Natural killer cell treated with Interleukin-12 subunit alpha and Interleukin-12 subunit beta and Interleukin-15 and Interleukin-18, amount 100 ng/mL, for 72 hours (primary cell): Measurements from ENCODE around the gene PCBP3. TPM values are rescaled to one million over a fixed set of nuclear protein-coding genes. Genes with fewer than 3 reads are reported as not detected.
"Not testable (repeated sequence)": the region's sequence is repeated elsewhere in the genome, so short reads cannot be mapped to it uniquely, and the experiment has no call there.

ENCODE experiments used
- ATAC-seq, 2 donors: fragments of 150-1000 bp; cut with Tn5 transposase in 1 of 2; sonication (Bioruptor Pico), chemical (Tn5 transposase) in 1 of 2; 2 replicates each; pipeline ENCODE4 v1.10.0; 2021
- DNase-seq: peaks from one replicate; pipeline ENCODE4 v3.0.0; 2022; ENCODE audit warnings: low spot score
- H3K27ac Mint-ChIP-seq, 2 donors: 1 replicate in 1 of 2; 2 replicates in 1 of 2; pipeline ENCODE4 v1.8.0; 2022; ENCODE audit warnings: mixed read lengths in 2 of 2, mild to moderate bottlenecking in 1 of 2, moderate library complexity in 1 of 2
- H3K27me3 Mint-ChIP-seq, 2 donors: 1 replicate in 1 of 2; 2 replicates in 1 of 2; pipeline ENCODE4 v1.8.0; 2022; ENCODE audit warnings: mixed read lengths in 2 of 2
- H3K36me3 Mint-ChIP-seq: one replicate; pipeline ENCODE4 v1.8.0; 2022; ENCODE audit warnings: mixed read lengths
- H3K4me1 Mint-ChIP-seq, 2 donors: 1 replicate in 1 of 2; 2 replicates in 1 of 2; pipeline ENCODE4 v1.8.0; 2022; ENCODE audit warnings: low read depth in 2 of 2, mixed read lengths in 2 of 2, mild to moderate bottlenecking in 1 of 2
- H3K4me3 Mint-ChIP-seq: one replicate; pipeline ENCODE4 v1.8.0; 2022; ENCODE audit warnings: mixed read lengths
- H3K9me3 Mint-ChIP-seq: 2 replicates; pipeline ENCODE4 v1.8.0; 2022; ENCODE audit warnings: mixed read lengths
- total RNA-seq, 2 donors: library from RNA; stranded (reverse); gene quantifications; one replicate each; pipeline ENCODE4 v1.2.3, GENCODE V29; 2022

The PCBP3 gene
- total RNA-seq, 2 donors from 2014 or later = 0.43 to 1.4 TPM

DNA sequence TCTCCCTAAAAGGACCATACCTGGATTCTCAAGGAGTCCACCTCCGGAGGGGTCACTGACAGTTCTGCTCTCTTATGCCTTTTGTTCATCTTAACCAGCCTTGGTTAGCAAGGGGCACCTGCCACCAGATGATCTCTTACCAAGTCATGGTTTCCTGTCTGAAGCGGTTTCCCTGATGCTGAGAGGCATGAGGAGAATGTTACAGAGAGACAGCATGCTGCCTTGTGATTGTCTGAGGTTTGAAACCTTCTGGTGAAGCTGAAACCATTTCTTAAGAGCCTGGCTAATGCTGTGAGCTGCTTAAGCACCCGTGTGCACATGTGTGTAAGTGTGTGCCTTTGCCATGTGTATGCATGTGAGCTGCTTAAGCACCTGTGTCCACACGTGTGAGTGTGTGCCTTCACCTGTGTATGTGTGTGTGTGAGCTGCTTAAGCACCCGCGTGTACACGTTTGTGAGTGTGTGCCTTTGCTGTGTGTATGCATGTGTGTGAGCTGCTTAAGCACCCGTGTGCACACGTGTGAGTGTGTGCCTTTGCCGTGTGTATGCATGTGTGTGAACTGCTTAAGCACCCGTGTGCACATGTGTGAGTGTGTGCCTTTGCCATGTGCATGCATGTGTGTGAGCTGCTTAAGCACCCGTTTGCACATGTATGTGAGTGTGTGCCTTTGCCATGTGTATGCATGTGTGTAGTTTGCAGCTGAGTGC is 201.7 kb downstream of the PCBP3 start:
- no peak for DNase-seq
- peaks cover 24 to 56% of the 10 kb centered on the region in 2 donors for H3K27me3 Mint-ChIP-seq

DNA sequence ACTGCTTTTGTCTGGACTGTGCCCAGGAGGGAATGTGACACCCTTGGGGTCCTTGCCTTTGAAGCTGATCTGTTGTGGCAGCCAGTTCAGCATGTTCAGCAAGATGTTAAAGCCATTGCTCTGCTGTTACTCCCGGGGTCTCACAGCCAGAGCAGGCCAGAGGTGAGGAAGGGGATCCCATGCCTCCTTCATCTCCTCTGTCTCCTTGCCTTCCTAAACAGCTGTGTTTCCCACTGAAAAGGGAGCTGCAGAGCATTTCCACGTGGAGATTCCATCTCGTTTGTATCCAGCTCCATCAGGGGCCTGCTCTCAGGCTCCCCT is 202.2 kb downstream of the PCBP3 start:
- H3K27ac Mint-ChIP-seq = no peak overlapping the region
- no peak for ATAC-seq
- H3K9me3 Mint-ChIP-seq = peaks cover 7% of the 10 kb centered on the region
- peaks cover 26 to 62% of the 10 kb centered on the region in 2 donors for H3K27me3 Mint-ChIP-seq
- H3K36me3 Mint-ChIP-seq = peaks cover 15% of the 10 kb centered on the region
- no peak overlapping the region for H3K4me3 Mint-ChIP-seq
- no peak for DNase-seq
- H3K4me1 Mint-ChIP-seq = no peaks in the 10 kb centered on the region

More for the DNA sequence above, 201.7 kb downstream of the PCBP3 start:
- H3K9me3 Mint-ChIP-seq = peaks cover 7% of the 10 kb centered on the region
- no peak for ATAC-seq
- peaks cover 15% of the 10 kb centered on the region for H3K36me3 Mint-ChIP-seq
- no peak overlapping the region for H3K4me3 Mint-ChIP-seq
- H3K4me1 Mint-ChIP-seq = no peaks in the 10 kb centered on the region
- no peak overlapping the region for H3K27ac Mint-ChIP-seq

DNA sequence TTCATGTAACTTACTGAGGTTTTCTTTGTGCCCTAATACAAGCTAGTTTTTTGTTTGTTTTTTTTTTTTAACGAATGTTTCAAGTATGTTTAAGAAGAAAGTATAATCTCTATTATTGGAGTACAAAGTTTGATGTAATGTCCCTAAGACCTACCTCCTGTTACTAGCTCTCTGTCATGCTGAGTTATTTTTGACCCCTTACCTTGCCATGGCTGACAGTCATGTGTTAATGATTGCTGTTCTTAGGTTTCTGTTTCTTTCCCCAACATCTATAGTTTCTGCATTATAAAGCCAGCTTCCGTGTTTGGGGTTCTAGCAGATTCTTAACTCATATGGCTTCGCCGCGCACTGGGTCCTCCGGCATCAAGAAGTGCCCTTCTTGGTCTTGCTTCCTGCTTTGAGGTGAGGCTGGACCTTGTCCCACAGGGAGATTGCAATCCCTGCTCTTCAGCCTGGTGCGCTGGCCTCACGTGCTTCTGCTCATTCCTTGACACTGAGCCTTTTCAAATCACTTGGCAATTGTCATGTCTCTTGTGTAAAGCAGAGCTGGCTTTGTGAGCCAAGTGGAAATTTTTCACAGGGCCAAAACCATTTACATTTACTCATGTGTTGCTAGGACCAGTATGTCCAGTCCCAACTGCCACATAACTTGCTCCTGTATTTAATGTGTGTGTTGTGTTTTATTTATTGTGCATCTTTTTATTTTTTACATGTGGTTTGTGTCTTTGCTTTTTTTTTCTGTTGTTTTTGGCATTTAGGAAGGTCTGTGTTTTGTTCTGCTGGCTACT is 203.0 kb downstream of the PCBP3 start:
- H3K36me3 Mint-ChIP-seq = peaks cover 8% of the 10 kb centered on the region
- no peak overlapping the region for H3K27ac Mint-ChIP-seq
- H3K4me1 Mint-ChIP-seq = no peaks in the 10 kb centered on the region
- no peak for ATAC-seq
- peaks cover 3% of the 10 kb centered on the region for H3K9me3 Mint-ChIP-seq
- H3K4me3 Mint-ChIP-seq = no peak overlapping the region
- DNase-seq = no peak
- peaks cover 27 to 59% of the 10 kb centered on the region in 2 donors for H3K27me3 Mint-ChIP-seq

DNA sequence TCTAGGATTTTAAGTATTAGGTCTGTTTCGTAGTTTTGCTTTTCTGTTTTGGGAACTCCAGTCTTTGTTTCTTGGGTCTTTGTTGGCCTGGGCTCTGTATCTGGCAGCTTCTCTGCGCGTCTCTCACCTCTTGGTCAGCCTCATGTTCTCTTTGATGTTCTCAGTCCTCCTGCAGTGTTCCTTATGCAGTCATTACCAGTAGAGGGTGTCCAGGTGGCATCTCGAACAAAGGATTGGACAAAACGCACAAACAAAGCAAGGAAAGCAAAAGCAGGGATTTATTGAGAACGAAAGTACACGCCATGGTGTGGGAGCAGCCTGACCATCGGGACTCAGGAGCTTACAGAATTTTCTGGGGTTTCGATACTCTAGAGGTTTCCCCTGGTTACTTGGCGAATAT is 204.3 kb downstream of the PCBP3 start:
- no peak for ATAC-seq

DNA sequence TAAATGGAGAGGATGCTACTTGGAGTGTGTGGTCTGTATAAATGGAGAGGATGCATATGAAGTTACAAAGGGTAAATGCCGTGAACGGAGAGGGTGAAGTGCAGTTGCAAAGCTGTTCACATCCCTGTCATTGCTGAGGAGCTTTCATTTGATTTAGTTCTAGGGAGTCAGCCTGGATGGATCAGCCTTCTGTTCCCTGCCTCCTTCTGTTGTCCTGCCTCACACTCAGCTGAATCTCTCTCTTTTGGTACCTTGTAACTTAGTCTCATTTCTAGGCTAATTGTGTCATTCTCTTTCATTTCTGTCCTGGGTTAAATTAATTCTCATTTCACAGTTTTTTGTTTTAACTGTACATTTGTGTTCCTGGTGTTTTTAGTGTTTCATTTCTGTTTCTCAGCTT is 204.8 kb downstream of the PCBP3 start:
- Mint-ChIP-seq H3K36me3 (no peaks in the 10 kb centered on the region), H3K27me3 (peaks cover 27 to 53% of the 10 kb centered on the region in 2 donors), H3K4me1 (no peaks in the 10 kb centered on the region), H3K4me3 (no peak overlapping the region), H3K27ac (no peak overlapping the region), H3K9me3 (no peaks in the 10 kb centered on the region)
- DNase-seq = no peak
- no peak for ATAC-seq

More for the DNA sequence above, 204.3 kb downstream of the PCBP3 start:
- Mint-ChIP-seq H3K4me1 (no peaks in the 10 kb centered on the region), H3K27ac (no peak overlapping the region), H3K27me3 (peaks cover 25 to 53% of the 10 kb centered on the region in 2 donors), H3K9me3 (no peaks in the 10 kb centered on the region), H3K36me3 (no peaks in the 10 kb centered on the region), H3K4me3 (no peak overlapping the region)
- no peak for DNase-seq

DNA sequence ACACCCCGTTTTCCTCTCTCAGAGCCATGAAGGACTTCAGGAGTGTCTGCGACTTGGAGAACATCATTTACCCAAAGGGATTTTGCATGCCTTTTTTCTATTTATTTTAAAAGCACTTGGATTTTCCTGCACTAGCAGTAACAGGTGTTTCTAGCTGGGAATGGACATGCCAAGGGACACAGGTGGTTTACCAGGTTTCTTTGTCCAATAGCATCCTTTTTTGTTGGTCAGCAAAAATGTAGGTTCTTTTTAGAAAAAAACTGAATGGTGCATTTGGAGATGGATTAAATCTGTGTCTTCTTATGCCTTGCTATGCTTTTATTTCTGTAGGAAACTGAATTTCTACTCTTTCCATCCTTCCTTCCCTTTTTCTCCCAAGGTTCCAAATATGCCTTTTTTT is 205.3 kb downstream of the PCBP3 start:
- H3K4me3 Mint-ChIP-seq = no peak overlapping the region
- H3K9me3 Mint-ChIP-seq = no peaks in the 10 kb centered on the region
- H3K36me3 Mint-ChIP-seq = no peaks in the 10 kb centered on the region
- no peak overlapping the region for H3K27ac Mint-ChIP-seq
- ATAC-seq (no peak), DNase-seq (no peak)
- H3K27me3 Mint-ChIP-seq = peaks cover 27 to 55% of the 10 kb centered on the region in 2 donors
- no peaks in the 10 kb centered on the region for H3K4me1 Mint-ChIP-seq

DNA sequence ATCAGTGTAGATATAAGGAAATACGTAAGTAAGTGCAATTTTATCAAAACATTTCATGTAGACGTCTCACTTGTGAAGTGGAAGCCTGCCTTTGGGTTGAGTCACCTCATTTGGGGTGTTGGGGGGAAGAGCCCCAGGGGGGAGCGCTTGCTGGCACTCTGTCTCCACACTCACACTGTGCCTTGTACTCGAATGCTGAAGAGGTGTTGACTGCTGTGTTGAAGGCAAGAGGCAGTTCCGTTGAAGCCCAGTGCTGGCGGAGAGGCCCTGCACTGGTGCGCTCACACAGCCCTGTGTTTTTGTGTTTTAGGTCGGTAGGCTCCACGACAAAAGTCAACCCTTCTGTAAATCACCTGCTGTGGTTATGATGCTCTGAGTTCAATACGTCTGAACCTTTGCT is 206.1 kb downstream of the PCBP3 start:
- ATAC-seq = no peak
- Mint-ChIP-seq H3K4me1 (no peaks in the 10 kb centered on the region), H3K9me3 (no peaks in the 10 kb centered on the region), H3K36me3 (no peaks in the 10 kb centered on the region), H3K27ac (no peak overlapping the region), H3K4me3 (no peak overlapping the region), H3K27me3 (peaks cover 30 to 58% of the 10 kb centered on the region in 2 donors)
- no peak for DNase-seq

DNA sequence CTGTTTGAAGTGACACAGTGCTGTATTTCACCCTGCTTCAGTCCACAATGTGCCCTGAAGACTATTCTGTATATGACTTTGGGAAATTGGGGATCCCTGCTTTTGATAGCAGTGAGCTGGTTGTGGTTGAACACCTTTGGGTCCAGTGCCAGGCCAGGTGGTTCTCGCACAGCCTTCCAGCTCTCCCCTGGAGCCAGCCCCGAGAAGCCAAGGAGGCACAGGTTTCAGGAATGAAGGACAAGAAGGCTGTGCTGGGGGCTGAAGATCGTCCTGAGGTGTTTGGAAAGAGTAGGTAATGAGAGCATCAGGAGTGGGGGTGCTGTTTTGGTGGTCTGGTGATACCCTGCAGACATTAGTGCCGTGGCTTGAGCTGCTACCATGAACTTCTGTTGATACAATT is 206.7 kb downstream of the PCBP3 start:
- Mint-ChIP-seq H3K4me3 (no peak overlapping the region), H3K36me3 (no peaks in the 10 kb centered on the region), H3K9me3 (no peaks in the 10 kb centered on the region), H3K27ac (no peak overlapping the region), H3K27me3 (peaks cover 33 to 62% of the 10 kb centered on the region in 2 donors), H3K4me1 (no peaks in the 10 kb centered on the region)
- no peak for ATAC-seq
- DNase-seq = no peak

DNA sequence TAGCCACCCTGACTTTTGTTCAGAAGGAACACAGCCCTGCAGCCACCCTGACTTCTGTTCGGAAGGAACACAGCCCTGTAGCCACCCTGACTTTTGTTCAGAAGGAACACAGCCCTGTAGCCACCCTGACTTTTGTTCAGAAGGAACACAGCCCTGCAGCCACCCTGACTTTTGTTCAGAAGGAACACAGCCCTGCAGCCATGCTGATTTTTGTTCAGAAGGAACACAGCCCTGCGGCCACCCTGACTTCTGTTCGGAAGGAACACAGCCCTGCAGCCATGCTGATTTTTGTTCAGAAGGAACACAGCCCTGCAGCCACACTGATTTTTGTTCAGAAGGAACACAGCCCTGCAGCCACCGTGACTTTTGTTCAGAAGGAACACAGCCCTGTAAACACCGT is 208.9 kb downstream of the PCBP3 start:
- peaks cover 28 to 53% of the 10 kb centered on the region in 2 donors for H3K27me3 Mint-ChIP-seq
- not testable (repeated sequence) for H3K4me3 Mint-ChIP-seq, H3K27ac Mint-ChIP-seq, DNase-seq, H3K36me3 Mint-ChIP-seq, H3K4me1 Mint-ChIP-seq, H3K9me3 Mint-ChIP-seq, ATAC-seq

DNA sequence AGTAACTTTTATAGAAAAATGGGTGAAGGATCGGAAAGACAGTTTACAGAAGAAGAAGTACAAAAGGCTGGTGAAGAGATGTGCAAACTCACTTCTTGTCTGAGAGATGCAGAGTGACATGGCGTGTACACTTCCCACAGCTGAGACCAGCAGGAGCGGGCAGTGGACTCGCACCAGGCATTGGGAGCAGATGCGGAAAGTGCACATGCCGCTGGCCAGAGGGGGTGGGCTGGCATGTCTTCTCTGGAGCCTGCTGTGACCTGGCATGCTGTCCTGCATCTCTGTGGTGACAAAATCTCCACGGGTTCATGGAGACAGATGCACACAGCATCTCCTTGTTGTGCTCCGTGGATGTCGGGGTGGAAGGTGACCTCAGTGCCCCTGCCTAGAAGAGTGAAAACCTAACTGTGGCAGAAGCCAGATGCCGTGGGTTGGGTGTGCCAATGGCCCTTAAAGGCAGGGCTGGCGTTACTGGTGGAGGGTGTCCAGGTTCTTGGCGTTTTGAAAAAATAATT is 209.4 kb downstream of the PCBP3 start:
- H3K27ac Mint-ChIP-seq = no peak overlapping the region
- no peak for DNase-seq
- H3K36me3 Mint-ChIP-seq = no peaks in the 10 kb centered on the region
- no peaks in the 10 kb centered on the region for H3K9me3 Mint-ChIP-seq
- ATAC-seq = no peak
- H3K4me1 Mint-ChIP-seq = no peaks in the 10 kb centered on the region
- peaks cover 25 to 47% of the 10 kb centered on the region in 2 donors for H3K27me3 Mint-ChIP-seq
- no peak overlapping the region for H3K4me3 Mint-ChIP-seq

DNA sequence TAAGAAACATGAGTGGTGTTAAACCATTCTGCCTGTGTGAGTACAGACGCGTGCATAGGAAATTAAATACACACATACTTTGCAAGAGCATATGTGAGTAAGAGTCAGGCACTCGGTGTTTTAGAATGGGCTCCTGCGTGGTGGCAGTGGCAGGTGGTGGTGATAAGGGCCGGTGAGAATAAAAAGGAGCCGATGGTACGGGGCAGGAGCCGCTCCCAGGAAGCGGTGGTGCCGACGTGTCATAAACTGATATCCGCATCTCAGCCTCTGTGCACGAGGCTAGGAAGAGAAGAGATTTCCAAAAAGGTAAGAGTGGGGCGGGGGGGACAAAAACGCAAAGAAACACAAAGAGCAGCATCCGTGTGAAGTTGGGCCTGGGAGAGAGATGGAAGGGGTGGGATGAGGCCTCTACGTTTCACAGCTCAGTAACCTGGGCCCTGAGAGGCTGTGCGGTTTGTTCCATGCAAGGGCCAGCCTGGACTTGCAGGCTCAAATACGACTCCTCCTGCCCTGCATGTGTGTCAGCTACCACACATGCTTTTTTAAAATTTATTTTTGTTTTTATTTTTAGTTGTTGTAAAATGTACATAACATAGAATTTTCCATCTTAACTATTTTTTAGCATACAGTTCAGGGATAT is 210.3 kb downstream of the PCBP3 start:
- Mint-ChIP-seq H3K27me3 (peaks cover 21 to 38% of the 10 kb centered on the region in 2 donors), H3K4me3 (no peak overlapping the region), H3K27ac (no peak overlapping the region), H3K9me3 (no peaks in the 10 kb centered on the region), H3K4me1 (no peaks in the 10 kb centered on the region), H3K36me3 (no peaks in the 10 kb centered on the region)
- ATAC-seq (no peak), DNase-seq (no peak)

DNA sequence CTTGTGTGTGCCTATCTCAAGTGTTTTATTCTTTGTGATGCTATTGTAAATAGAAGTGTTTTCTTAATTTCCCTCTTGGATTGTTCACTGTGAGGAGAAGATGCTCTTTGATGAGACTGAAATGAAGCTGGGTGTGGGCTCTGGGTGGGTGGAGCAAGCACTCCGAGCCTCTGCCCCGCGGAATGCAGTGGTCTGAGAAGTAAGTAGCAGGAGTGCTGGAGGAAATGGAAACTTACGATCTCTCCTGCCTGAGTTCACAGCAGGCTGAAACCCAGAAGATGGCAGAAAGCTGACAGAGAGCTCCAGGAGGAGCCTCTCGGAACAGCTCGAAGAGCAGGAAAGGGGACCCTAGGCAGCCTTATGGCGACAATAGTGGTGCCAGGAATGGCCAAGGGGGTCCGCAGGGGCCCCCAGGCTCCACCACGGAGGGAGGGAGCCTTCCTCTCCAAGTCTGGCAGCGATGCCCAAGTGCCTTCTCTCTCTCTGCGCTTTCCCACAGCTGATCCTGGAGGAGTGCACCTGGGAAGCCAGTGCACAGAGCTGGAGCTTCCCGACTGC is 211.2 kb downstream of the PCBP3 start:
- no peaks in the 10 kb centered on the region for H3K36me3 Mint-ChIP-seq
- DNase-seq (no peak), ATAC-seq (no peak)
- no peak overlapping the region for H3K4me3 Mint-ChIP-seq
- no peaks in the 10 kb centered on the region for H3K4me1 Mint-ChIP-seq
- no peaks in the 10 kb centered on the region for H3K9me3 Mint-ChIP-seq
- no peak overlapping the region for H3K27ac Mint-ChIP-seq
- peaks cover 21 to 35% of the 10 kb centered on the region in 2 donors for H3K27me3 Mint-ChIP-seq

DNA sequence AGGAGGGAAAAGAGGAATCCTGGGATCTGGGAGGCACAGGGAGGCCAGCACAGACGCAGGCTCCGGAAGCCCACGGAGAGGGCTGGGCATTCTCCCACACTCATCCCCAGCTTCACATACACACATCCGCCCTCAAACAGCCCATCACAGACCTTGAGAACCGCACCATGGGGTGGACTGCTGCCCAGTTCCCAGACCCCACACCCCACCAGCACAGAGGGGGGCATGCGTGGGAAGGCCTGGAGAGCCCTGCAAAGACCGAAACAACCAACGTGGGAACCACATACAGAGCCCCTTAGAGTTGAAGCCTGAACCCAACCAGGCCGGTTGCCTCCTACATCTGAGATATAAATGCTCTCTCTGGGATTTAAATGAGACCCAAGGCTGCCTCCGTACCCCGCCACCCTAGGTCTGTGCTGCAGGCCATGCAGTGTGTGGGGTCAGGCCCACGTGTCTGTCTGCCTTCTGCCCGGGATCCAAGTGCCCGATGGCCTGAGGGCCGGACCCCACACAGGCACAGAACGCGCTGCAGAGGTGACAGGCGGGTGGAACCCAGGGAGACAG is 211.8 kb downstream of the PCBP3 start:
- no peaks in the 10 kb centered on the region for H3K36me3 Mint-ChIP-seq
- DNase-seq (no peak), ATAC-seq (no peak)
- no peaks in the 10 kb centered on the region for H3K4me1 Mint-ChIP-seq
- no peak overlapping the region for H3K27ac Mint-ChIP-seq
- H3K4me3 Mint-ChIP-seq = no peak overlapping the region
- no peaks in the 10 kb centered on the region for H3K9me3 Mint-ChIP-seq
- H3K27me3 Mint-ChIP-seq = peaks cover 16 to 30% of the 10 kb centered on the region in 2 donors
